ENCODE data around the gene ARMH2. TPM values are rescaled to one million over a fixed set of nuclear protein-coding genes. Genes with fewer than 3 reads are reported as not detected.

Gene ARMH2
- total and polyA plus RNA-seq, 9 of the 15 experiments (the other 6 are each of a cell fraction or from before 2014, with no cell fraction given): not detected

DNA sequence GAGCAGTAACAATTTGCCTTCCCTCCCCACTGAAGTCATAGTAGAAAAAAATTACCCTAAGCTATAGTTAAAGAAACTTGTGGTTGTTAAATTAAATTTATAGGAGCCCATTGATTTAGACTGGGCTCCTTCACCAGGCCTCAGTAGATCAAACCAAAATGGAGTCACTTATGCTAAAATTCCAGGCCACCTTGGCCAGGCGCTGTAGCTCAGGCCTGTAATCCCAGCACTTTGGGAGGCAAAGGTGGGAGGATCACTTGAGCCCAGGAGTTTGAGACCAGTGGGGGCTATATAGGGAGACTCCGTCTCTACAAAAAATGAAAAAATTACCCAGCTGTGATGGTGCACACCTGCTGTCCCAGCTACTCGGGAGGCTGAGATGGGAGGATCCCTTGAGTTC is 39.0 kb downstream of the ARMH2 start (continued):
- TF ChIP-seq, protein P1, sequence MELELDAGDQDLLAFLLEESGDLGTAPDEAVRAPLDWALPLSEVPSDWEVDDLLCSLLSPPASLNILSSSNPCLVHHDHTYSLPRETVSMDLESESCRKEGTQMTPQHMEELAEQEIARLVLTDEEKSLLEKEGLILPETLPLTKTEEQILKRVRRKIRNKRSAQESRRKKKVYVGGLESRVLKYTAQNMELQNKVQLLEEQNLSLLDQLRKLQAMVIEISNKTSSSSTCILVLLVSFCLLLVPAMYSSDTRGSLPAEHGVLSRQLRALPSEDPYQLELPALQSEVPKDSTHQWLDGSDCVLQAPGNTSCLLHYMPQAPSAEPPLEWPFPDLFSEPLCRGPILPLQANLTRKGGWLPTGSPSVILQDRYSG (tag; conservative IDR thresholded peaks at IDR 0.05; ENCODE audit: low read depth): peak; percentile 77; the same call in 1 of the 2 replicates
- TF ChIP-seq ZNF175 (CRISPR knock-in tag; IDR thresholded peaks at IDR 0.05; ENCODE audit: low read depth) (no peak), SPI1 (IDR thresholded peaks at IDR 0.05; ENCODE audit: borderline replicate concordance, low read depth, low read length) (no peak), POLR3G (IDR thresholded peaks at IDR 0.05; ENCODE audit: extremely low read depth, insufficient read length, insufficient replicate concordance) (no peak), XRCC4 (IDR thresholded peaks at IDR 0.05; ENCODE audit: extremely low read depth, insufficient read depth, insufficient read length) (no peak), WHSC1 (IDR thresholded peaks at IDR 0.05; ENCODE audit: low read length) (no peak), CEBPB (tag; IDR thresholded peaks at IDR 0.05) (no peak), ZNF23 (CRISPR knock-in tag; IDR thresholded peaks at IDR 0.05) (no peak), MTA1 (IDR thresholded peaks at IDR 0.05; ENCODE audit: borderline replicate concordance) (no peak), ZBTB17 (CRISPR knock-in tag; IDR thresholded peaks at IDR 0.05) (no peak)
- TF ChIP-seq, protein P2, sequence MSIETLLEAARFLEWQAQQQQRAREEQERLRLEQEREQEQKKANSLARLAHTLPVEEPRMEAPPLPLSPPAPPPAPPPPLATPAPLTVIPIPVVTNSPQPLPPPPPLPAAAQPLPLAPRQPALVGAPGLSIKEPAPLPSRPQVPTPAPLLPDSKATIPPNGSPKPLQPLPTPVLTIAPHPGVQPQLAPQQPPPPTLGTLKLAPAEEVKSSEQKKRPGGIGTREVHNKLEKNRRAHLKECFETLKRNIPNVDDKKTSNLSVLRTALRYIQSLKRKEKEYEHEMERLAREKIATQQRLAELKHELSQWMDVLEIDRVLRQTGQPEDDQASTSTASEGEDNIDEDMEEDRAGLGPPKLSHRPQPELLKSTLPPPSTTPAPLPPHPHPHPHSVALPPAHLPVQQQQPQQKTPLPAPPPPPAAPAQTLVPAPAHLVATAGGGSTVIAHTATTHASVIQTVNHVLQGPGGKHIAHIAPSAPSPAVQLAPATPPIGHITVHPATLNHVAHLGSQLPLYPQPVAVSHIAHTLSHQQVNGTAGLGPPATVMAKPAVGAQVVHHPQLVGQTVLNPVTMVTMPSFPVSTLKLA (conservative IDR thresholded peaks at IDR 0.05): no peak
- TF ChIP-seq, protein P3, sequence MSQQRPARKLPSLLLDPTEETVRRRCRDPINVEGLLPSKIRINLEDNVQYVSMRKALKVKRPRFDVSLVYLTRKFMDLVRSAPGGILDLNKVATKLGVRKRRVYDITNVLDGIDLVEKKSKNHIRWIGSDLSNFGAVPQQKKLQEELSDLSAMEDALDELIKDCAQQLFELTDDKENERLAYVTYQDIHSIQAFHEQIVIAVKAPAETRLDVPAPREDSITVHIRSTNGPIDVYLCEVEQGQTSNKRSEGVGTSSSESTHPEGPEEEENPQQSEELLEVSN (IDR thresholded peaks at IDR 0.05; ENCODE audit: borderline replicate concordance in 1 of 2, extremely low read depth in 1 of 2, insufficient read depth in 1 of 2, insufficient read length in 1 of 2, low read depth in 1 of 2, low read length in 1 of 2, poor library complexity in 1 of 2, severe bottlenecking in 1 of 2): no peak
- TF ChIP-seq, protein P4, sequence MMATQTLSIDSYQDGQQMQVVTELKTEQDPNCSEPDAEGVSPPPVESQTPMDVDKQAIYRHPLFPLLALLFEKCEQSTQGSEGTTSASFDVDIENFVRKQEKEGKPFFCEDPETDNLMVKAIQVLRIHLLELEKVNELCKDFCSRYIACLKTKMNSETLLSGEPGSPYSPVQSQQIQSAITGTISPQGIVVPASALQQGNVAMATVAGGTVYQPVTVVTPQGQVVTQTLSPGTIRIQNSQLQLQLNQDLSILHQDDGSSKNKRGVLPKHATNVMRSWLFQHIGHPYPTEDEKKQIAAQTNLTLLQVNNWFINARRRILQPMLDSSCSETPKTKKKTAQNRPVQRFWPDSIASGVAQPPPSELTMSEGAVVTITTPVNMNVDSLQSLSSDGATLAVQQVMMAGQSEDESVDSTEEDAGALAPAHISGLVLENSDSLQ (IDR thresholded peaks at IDR 0.05): no peak

Measured in K562 (cell line).